ENCODE results near the gene S100G. TPM values are rescaled to one million over a fixed set of nuclear protein-coding genes. Genes with fewer than 3 reads are reported as not detected.

Gene S100G
- total and polyA plus RNA-seq, 2 donors (not counting 3 experiments of a cell fraction or from before 2014, with no cell fraction given) = not detected

GRCh38 chrX:16653424-16653823 is 3.5 kb downstream of the S100G start:
- dilution Hi-C loops (cut with MboI; ENCODE audit: extremely low pct_ligation_motif_present, low sequenced_read_pairs) (no loop called here), intact Hi-C loops (cut with micrococcal nuclease) (no loop called here)
- Histone ChIP-seq H4K20me1 (replicated peaks; ENCODE audit: control insufficient read depth, extremely low read depth, insufficient read depth, low read length) (no peaks in the 10 kb centered on the region), H2AFZ (ENCODE audit: low read depth, low read length) (no peak overlapping the region), H3K4me2 (ENCODE audit: insufficient read depth, low read length) (no peak overlapping the region), H3K9me3 (replicated peaks; ENCODE audit: control insufficient read depth, insufficient read depth, low read length) (no peaks in the 10 kb centered on the region), H3K9me1 (replicated peaks; ENCODE audit: control insufficient read depth, extremely low read depth, insufficient read depth, low read length) (no peaks in the 10 kb centered on the region), H3K36me3 (ENCODE audit: control insufficient read depth in 2 of 2, extremely low read depth in 1 of 2, insufficient read depth in 2 of 2, low read length in 2 of 2) (no peaks in the 10 kb centered on the region), H3K27me3 (ENCODE audit: control insufficient read depth in 2 of 2, insufficient read depth in 2 of 2, low read length in 2 of 2) (no peaks in the 10 kb centered on the region), H3K79me2 (ENCODE audit: control insufficient read depth, insufficient read depth, low read length) (no peaks in the 10 kb centered on the region), H3K4me1 (ENCODE audit: control insufficient read depth, extremely low read depth, insufficient read depth, low read length) (no peaks in the 10 kb centered on the region), H3K4me3 (replicated peaks in 1 of 3; ENCODE audit: insufficient read depth in 1 of 3, low read depth in 1 of 3, low read length in 3 of 3) (no peak overlapping the region), H3K27ac (ENCODE audit: insufficient read depth, low read depth, low read length) (no peak overlapping the region), H3K9ac (replicated peaks; ENCODE audit: extremely low read depth, insufficient read depth, low read length) (no peak overlapping the region)
- CTCF ChIA-PET = interaction anchor here (1.9 kb wide), 1 partner anchor 217 kb away, joined by 3 read pairs; no protein-coding TSS in a partner anchor
- no TSS peak for BruUV-seq (replicated peaks)
- DNase-seq (ENCODE audit: low read depth, low spot score) (no peak), FAIRE-seq (no peak)
- no peak for TF ChIP-seq MYC (IDR thresholded peaks at IDR 0.05; ENCODE audit: low read depth, low read length)
- no peak for TF ChIP-seq EZH2 (IDR thresholded peaks at IDR 0.05; ENCODE audit: borderline replicate concordance, low read depth, low read length, severe bottlenecking)
- no peak for TF ChIP-seq FOS (IDR thresholded peaks at IDR 0.05; ENCODE audit: borderline replicate concordance, insufficient read depth, low read length)
- no peak for TF ChIP-seq POLR2AphosphoS5 (IDR thresholded peaks at IDR 0.05; ENCODE audit: insufficient read depth, low read depth, low read length)
- no peak for TF ChIP-seq MAX (IDR thresholded peaks at IDR 0.05; ENCODE audit: insufficient read depth, insufficient read length)
- TF ChIP-seq POLR2A (IDR thresholded peaks at IDR 0.05; ENCODE audit: low read depth, low read length) = no peak
- TF ChIP-seq CTCF (IDR thresholded peaks at IDR 0.05; ENCODE audit: extremely low read depth in 1 of 2, insufficient read depth in 1 of 2, low read depth in 1 of 2, low read length in 2 of 2) = no peak
- TF ChIP-seq JUN (IDR thresholded peaks at IDR 0.05; ENCODE audit: borderline replicate concordance, insufficient read depth, insufficient read length, low read depth) = no peak
- no peak for TF ChIP-seq GATA2 (IDR thresholded peaks at IDR 0.05; ENCODE audit: insufficient read depth, insufficient read length, low read depth, low read length)
- POLR2A ChIA-PET = no interaction called here
